NCI-H2081 (cell line): ENCODE results near the gene CCDC154.
A peak's percentile ranks its signal among the peaks of the same experiment; 100 is the strongest.

Experiments used
- DNase-seq, 2 experiments: peaks; one replicate each; lab custom pipeline; 2025; lab: John Stamatoyannopoulos, UW

The CCDC154 gene

GRCh38 chr16:1416521-1416941 is 27.8 kb downstream of the CCDC154 start:
- DNase-seq, result no peak

DNA sequence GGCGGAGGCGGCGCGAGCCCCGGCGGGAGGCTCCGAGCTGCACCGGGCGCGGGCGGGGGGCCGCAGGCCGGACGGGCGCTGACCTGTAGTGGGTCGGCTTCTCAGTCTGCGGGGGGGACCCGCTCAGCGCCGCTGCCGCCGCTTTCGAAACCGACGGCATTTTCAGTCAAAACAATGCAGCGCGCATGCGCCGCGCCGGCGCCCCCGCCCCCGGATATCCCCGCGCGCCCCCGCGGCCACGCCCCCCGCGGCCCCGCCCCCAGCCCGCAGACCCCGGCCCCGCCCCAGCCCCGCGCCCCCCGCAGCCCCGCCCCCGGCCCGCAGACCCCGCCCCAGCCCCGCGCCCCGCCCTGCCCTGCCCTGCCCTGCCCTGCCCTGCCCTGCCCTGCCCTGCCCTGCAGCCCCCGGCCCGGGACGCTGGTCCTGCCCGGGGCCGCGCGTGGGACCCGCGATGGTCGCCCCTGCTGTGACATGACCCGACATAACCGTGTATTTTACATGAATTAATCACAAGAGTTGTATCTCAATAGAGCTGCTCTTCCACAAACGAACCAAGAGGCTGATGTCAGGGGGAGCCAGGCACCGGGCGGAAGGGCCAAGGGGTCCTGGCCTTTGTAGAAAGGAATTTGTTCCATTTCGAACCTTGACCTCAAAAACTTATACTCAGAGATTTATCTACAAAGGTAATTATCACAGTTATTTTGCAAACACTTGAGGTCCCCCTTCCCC is 29.7 kb downstream of the CCDC154 start, which contains the start of gene UNKL:
TSS of gene UNKL (minus strand) at position 173 of the 729 bp plus-strand sequence. CDS start at position 160, 13 bp downstream.
- DNase-seq, result peak; percentile 33

GRCh38 chr16:1413684-1414531 is 30.4 kb downstream of the CCDC154 start:
- DNase-seq, result peak; percentile 17 to 40

- DNase-seq, result no peak
Measured at GRCh38 chr16:1412847-1413246, 31.5 kb downstream of the CCDC154 start.

DNA sequence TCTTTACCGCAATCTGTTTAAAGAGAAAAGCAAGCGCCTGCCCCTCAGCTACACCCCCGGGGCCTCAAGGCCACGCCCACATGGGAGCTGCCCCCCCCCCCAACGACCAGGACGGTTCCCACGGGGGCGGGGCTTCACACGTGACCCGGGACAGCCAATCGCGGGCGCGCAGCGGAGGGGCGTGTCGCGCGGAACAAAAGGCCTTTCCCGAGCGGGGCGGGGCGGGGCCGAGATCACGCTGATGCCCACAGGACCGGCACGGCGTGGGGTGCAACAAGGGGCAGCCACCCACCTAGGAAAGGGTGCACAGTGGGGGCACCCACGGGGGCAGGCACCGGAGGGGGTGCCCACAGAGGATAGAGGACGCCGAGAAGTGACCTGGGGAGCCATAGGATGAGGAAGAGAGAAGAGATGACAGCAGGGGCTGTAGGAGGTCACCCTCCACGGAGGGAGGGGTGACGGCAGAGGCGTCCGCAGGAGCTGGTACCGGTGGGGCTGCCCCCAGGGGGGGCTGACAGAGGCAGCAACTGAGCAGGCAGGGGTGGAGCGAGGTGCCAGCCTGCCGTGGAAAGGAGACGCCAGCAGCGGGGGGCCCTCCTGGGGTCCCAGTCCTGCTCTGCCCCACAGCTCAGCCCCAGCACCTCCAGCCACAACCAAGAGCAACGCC is 36.1 kb downstream of the CCDC154 start:
- peak; percentile 78 to 84 for DNase-seq

- DNase-seq, result no peak
Measured at GRCh38 chr16:1407753-1408152, 36.6 kb downstream of the CCDC154 start.

DNA sequence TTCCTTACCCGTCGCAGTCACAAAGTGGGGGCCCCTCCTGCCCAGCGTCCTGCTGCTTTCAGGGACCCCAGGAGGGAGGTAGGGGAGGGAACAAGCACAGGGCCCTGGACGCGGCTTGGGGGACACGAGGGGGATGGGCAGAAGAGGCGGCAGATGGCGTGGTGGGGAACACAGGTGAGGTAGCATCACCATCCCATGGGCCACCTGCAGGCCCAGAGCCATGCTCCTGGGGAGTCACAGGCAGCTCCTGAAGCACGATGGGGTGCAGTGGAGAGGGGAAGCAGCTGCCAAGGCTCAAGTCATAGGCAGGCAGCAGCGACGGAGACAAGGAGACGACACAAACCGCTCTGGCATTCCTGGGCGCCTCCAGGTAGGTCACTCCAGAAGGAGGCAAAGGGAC is 40.6 kb downstream of the CCDC154 start:
- DNase-seq, result no peak

GRCh38 chr16:1403036-1403435 is 41.3 kb downstream of the CCDC154 start:
- DNase-seq, result no peak

DNA sequence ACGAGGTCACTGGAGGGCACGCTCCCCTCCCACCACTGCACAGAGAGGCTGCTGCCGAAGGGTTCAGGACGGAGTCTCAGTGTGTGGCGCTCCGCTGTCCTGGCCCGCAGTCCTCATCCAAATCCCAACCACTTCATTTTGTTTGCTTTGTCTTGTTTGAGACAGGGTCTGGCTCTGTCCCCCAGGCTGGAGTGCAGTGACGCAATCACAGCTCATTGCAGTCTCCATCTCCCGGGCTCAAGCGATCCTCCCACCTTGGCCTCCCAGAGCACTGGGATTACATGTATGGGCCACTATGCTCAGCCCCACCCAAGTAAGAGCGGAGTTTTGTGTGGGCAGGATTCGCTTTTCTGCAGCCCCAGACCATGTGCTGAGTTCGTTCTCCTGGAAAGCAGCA is 42.6 kb downstream of the CCDC154 start:
- DNase-seq, result no peak

GRCh38 chr16:1401061-1401757 is 43.1 kb downstream of the CCDC154 start:
- no peak for DNase-seq

DNA sequence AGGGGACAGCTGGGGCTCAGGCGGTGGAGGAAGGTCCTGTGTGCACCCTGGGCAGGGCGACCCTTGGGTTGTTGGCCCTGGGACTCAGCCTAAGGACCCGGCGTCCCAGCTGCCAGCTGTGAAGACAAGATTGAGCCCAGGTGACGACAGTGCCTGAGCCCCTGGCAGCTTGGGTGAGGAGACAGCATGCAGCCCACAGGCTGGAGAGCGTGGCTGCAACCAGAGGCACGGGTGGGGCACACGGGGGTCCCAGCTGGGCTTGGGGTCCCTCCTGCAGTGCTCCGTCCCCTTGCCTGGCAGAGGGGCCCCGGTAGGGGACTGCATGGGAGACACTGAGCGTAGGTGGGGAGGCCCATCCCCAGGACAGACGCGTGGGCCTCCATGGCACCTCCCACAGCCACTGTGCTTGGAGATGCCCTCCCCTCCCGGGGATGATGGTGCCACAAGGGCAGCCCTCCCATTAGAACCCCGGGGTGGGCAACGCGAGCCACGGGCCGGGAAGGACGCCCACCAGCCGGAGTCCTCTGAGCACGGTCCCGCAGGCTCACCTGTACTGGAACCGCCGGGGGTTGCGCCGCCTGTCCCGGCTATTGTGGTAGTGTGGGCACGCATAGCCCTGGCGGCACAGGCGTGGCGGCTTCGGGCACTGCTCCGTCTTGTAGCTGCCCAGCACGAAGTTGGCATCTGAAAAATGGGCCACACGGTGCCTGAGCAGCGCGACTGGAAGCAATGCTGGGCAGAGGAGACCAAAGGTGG is 45.4 kb downstream of the CCDC154 start:
- DNase-seq, result no peak

GRCh38 chr16:1398351-1398750 is 46.0 kb downstream of the CCDC154 start:
- no peak for DNase-seq

DNA sequence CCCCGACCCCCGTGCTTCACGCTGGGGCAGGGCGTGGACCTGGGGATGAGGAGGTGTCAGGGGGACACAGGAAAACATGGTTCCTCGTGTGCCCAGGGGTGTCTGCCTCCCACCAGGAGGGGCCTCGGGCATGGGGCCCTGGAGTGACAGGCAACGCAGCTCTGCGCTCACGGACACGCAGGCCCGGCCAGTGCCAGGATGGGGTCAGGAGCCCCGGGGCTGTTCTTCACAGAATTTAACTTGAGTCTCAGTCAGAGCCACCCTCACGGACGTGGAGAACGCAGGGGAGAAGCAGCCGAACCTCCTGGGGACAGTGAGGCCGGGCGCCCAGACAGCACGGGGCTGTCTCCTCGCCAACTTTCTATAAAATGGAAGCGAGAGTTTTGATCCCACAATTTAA is 46.6 kb downstream of the CCDC154 start:
- DNase-seq, result no peak

DNA sequence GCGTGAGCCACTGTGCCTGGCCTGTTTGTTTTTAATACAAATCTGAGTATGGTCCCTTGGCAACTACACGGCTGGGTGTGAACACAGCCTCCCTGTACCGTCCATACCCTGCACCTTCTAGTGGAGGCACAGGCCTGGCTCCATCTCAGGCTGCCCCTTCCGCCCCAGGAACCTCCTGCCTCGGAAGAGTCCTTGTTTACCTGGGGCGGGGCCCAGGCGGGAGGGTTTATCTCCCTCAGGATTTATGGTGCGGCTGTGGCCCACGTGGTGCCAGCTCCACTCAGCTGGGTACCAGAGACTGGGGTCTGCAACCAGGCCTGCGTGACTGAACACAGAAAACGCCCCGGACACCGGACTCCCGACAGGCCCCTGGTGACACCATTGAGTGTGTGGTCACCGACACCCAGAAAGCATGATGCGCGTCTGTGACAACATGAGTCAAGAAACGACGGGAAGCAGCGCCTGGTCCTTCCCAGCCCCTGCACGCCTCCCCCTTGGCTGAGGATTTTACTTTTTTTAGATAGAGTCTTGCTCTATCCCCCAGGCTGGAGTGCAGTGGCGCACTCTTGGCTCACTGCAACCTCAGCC is 48.8 kb downstream of the CCDC154 start:
- DNase-seq, result no peak

- no peak for DNase-seq
Measured at GRCh38 chr16:1394367-1394951, 49.9 kb downstream of the CCDC154 start.

DNA sequence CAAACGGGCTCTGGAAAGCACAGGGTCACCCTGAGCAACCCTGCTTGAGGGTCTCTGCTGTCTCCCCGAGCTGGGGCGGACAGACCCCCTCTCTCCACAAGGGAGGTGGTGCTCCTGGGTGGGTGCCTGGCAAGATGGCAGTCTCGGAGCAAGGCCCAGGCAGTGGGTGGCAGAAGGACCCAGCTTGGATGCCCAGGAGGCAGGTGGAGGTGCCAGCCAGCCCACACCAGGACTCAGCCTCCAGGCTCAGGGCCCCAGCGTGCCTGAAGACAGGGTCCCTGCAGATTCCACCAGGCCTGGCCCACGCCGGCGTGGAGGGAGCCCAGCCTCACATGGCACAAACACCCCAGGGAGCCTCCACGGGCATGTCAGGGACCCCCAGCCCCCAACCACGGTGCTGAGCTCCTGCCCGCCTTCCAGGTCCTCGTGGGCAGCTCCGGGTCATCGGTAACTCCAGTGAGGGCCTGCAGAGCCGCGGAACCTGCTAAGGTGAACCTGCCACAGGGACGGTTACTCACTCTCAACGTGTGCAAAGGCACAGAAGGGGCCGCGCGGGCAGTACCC is 50.7 kb downstream of the CCDC154 start:
- DNase-seq, result no peak

GRCh38 chr16:1392826-1393225 is 51.5 kb downstream of the CCDC154 start:
- DNase-seq, result no peak

DNA sequence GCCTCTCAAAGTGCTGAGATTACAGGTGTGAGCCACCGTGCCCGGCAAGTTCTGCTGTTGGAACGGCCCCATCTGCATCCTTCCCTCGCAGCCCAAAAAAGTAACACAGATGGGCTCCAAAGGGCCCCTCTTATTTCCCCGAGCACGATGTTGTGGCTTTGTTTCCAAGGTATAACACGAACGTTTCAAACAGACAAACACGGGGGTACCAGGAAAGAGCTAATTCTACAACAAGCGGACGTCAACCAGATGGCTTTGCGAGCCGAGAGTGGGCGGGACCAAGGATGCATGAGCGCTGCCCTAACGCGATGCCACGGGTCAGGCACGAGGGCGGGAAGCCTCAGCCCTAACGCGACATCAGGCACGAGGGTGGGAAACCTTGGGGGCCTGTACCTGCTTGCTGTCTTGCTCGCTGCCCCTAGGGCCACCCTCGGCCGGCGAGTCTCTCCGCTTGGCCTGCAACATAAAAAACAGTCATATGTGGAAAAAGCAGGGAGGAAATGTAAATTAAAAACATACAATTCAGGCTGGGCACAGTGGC is 54.0 kb downstream of the CCDC154 start:
- DNase-seq, result no peak

DNA sequence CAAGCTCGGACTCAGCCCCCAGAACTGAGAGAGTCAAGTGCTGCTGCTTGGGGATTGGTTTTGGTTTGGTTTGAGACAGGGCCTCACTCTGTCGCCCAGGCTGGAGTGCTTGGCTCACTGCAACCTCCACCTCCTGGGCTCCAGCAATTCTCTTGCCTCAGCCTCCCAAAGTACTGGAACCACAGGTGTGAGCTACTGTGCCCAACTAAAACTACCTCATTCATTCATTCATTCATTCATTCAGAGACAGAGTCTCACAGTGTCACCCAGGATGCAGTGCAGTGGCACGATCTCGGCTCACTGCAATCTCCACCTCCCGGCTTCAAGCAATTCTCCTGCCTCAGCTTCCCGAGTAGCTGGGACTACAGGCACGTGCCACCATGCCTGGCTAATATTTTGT is 54.6 kb downstream of the CCDC154 start:
- DNase-seq, result no peak

GRCh38 chr16:1387331-1387730 is 57.0 kb downstream of the CCDC154 start:
- no peak for DNase-seq
